ENCODE measurements around the gene SLC35E4. TPM values are rescaled to one million over a fixed set of nuclear protein-coding genes. Genes with fewer than 3 reads are reported as not detected.

SLC35E4 gene
- total and polyA plus RNA-seq, 2 donors (not counting 1 experiment from before 2014, with no cell fraction given) = 0.39 to 3.4 TPM

- no peak overlapping the region for H3K27ac Mint-ChIP-seq
- ChIA-PET CTCF (interaction anchor here (1.2 to 1.3 kb wide), 2 partner anchors 9 to 10 kb away, joined by 3 read pairs; no protein-coding TSS in a partner anchor), POLR2A (no interaction called here)
- Histone ChIP-seq H3K4me2 (replicated peaks; ENCODE audit: low read depth, low read length, poor library complexity, severe bottlenecking) (no peak overlapping the region), H3K4me3 (ENCODE audit: control extremely low read depth in 1 of 5, extremely low read depth in 1 of 5, insufficient read depth in 1 of 5, low read depth in 2 of 5, low read length in 4 of 5) (no peak overlapping the region), H2AFZ (ENCODE audit: insufficient read depth, low read depth, low read length, poor library complexity, severe bottlenecking) (no peak overlapping the region), H3K27me3 (replicated peaks in 1 of 4; ENCODE audit: control extremely low read depth in 1 of 4, control insufficient read depth in 3 of 4, insufficient read depth in 4 of 4, low read length in 3 of 4) (no peaks in the 10 kb centered on the region), H3K4me1 (ENCODE audit: control insufficient read depth in 2 of 2, insufficient read depth in 2 of 2, low read length in 2 of 2) (no peaks in the 10 kb centered on the region), H3K79me2 (ENCODE audit: control insufficient read depth, insufficient read depth, low read length) (no peaks in the 10 kb centered on the region), H3K9ac (ENCODE audit: low read length) (no peak overlapping the region), H3K27ac (ENCODE audit: low read length in 2 of 2) (no peak overlapping the region), H4K20me1 (ENCODE audit: control insufficient read depth, insufficient read depth, low read length, poor library complexity, severe bottlenecking) (no peaks in the 10 kb centered on the region), H3K9me3 (ENCODE audit: control extremely low read depth in 1 of 3, control insufficient read depth in 2 of 3, insufficient read depth in 1 of 3, low read length in 2 of 3) (no peaks in the 10 kb centered on the region), H3K36me3 (replicated peaks in 1 of 2; ENCODE audit: control extremely low read depth in 1 of 2, control insufficient read depth in 1 of 2, extremely low read depth in 1 of 2, insufficient read depth in 2 of 2, low read length in 1 of 2) (no peaks in the 10 kb centered on the region)
- ATAC-seq (ENCODE audit: low read depth) (no peak), DNase-seq (no peak)
- TF ChIP-seq, protein P1, sequence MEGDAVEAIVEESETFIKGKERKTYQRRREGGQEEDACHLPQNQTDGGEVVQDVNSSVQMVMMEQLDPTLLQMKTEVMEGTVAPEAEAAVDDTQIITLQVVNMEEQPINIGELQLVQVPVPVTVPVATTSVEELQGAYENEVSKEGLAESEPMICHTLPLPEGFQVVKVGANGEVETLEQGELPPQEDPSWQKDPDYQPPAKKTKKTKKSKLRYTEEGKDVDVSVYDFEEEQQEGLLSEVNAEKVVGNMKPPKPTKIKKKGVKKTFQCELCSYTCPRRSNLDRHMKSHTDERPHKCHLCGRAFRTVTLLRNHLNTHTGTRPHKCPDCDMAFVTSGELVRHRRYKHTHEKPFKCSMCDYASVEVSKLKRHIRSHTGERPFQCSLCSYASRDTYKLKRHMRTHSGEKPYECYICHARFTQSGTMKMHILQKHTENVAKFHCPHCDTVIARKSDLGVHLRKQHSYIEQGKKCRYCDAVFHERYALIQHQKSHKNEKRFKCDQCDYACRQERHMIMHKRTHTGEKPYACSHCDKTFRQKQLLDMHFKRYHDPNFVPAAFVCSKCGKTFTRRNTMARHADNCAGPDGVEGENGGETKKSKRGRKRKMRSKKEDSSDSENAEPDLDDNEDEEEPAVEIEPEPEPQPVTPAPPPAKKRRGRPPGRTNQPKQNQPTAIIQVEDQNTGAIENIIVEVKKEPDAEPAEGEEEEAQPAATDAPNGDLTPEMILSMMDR (IDR thresholded peaks at IDR 0.05) = no peak
- no peak for TF ChIP-seq EZH2 (IDR thresholded peaks at IDR 0.05; ENCODE audit: borderline replicate concordance, insufficient read depth, low read depth, low read length, poor library complexity, severe bottlenecking)
- peaks cover 3% of the 10 kb centered on the region for H3K9me3 Mint-ChIP-seq (ENCODE audit: insufficient read depth)
- 95% methylated on average over 12 of the region's 16 CpGs for WGBS (ENCODE audit: insufficient coverage)
- H3K27me3 Mint-ChIP-seq = no peaks in the 10 kb centered on the region
- intact Hi-C loops (cut with micrococcal nuclease) = no loop called here
- H3K4me1 Mint-ChIP-seq = no peaks in the 10 kb centered on the region
- H3K4me3 Mint-ChIP-seq = no peak overlapping the region
These were observed 7.7 kb downstream of the SLC35E4 start for GRCh38 chr22:30643055-30643875.

GRCh38 chr22:30646518-30647160 is 11.1 kb downstream of the SLC35E4 start:
- Histone ChIP-seq H3K4me3 (ENCODE audit: control extremely low read depth in 1 of 5, extremely low read depth in 1 of 5, insufficient read depth in 1 of 5, low read depth in 2 of 5, low read length in 4 of 5) (no peak overlapping the region), H3K36me3 (replicated peaks in 1 of 2; ENCODE audit: control extremely low read depth in 1 of 2, control insufficient read depth in 1 of 2, extremely low read depth in 1 of 2, insufficient read depth in 2 of 2, low read length in 1 of 2) (no peaks in the 10 kb centered on the region), H3K4me2 (replicated peaks; ENCODE audit: low read depth, low read length, poor library complexity, severe bottlenecking) (no peak overlapping the region), H3K9ac (ENCODE audit: low read length) (no peak overlapping the region), H3K9me3 (ENCODE audit: control extremely low read depth in 1 of 3, control insufficient read depth in 2 of 3, insufficient read depth in 1 of 3, low read length in 2 of 3) (no peaks in the 10 kb centered on the region), H2AFZ (ENCODE audit: insufficient read depth, low read depth, low read length, poor library complexity, severe bottlenecking) (no peak overlapping the region), H3K79me2 (ENCODE audit: control insufficient read depth, insufficient read depth, low read length) (no peaks in the 10 kb centered on the region), H3K27me3 (replicated peaks in 1 of 4; ENCODE audit: control extremely low read depth in 1 of 4, control insufficient read depth in 3 of 4, insufficient read depth in 4 of 4, low read length in 3 of 4) (no peaks in the 10 kb centered on the region), H3K27ac (ENCODE audit: low read length in 2 of 2) (no peak overlapping the region), H3K4me1 (ENCODE audit: control insufficient read depth in 2 of 2, insufficient read depth in 2 of 2, low read length in 2 of 2) (peaks cover 0 to 7% of the 10 kb centered on the region in 2 donors), H4K20me1 (ENCODE audit: control insufficient read depth, insufficient read depth, low read length, poor library complexity, severe bottlenecking) (no peaks in the 10 kb centered on the region)
- Mint-ChIP-seq H3K9me3 (ENCODE audit: insufficient read depth) (no peaks in the 10 kb centered on the region), H3K27ac (no peak overlapping the region), H3K4me1 (peaks cover 9% of the 10 kb centered on the region), H3K4me3 (no peak overlapping the region), H3K27me3 (no peaks in the 10 kb centered on the region)
- ChIA-PET POLR2A (interaction anchor here (0.7 kb wide), 1 partner anchor 12 kb away, joined by 3 read pairs; no protein-coding TSS in a partner anchor), CTCF (no interaction called here)
- 95% methylated on average over 25 of the region's 25 CpGs for WGBS (ENCODE audit: insufficient coverage)
- no peak for DNase-seq
- intact Hi-C loops (cut with micrococcal nuclease) = no loop called here
- no peak for TF ChIP-seq EZH2 (IDR thresholded peaks at IDR 0.05; ENCODE audit: borderline replicate concordance, insufficient read depth, low read depth, low read length, poor library complexity, severe bottlenecking)
- TF ChIP-seq, protein P1 (IDR thresholded peaks at IDR 0.05) = no peak
- ATAC-seq (ENCODE audit: low read depth) = no peak
